Measurements from ENCODE around the gene DNAJC8. TPM values are rescaled to one million over a fixed set of nuclear protein-coding genes. Genes with fewer than 3 reads are reported as not detected.

Gene DNAJC8, protein sequence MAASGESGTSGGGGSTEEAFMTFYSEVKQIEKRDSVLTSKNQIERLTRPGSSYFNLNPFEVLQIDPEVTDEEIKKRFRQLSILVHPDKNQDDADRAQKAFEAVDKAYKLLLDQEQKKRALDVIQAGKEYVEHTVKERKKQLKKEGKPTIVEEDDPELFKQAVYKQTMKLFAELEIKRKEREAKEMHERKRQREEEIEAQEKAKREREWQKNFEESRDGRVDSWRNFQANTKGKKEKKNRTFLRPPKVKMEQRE
- 97.9 TPM for polyA plus RNA-seq (2012; ENCODE audit: low read depth, missing spikeins)

- FAIRE-seq (peak; percentile 85), DNase-seq (ENCODE audit: insufficient read length, low spot score) (peak; percentile 86)
- TF ChIP-seq POLR2A (IDR thresholded peaks at IDR 0.05; ENCODE audit: low read depth, low read length) (peak; percentile 91), SPI1 (IDR thresholded peaks at IDR 0.05; ENCODE audit: low read depth, low read length) (no peak), TAF1 (IDR thresholded peaks at IDR 0.05; ENCODE audit: low read depth, low read length) (peak; percentile 97), PAX5 (IDR thresholded peaks at IDR 0.05; ENCODE audit: insufficient read depth, low read length, severe bottlenecking) (no peak), POLR2AphosphoS5 (IDR thresholded peaks at IDR 0.05; ENCODE audit: low read depth, low read length) (peak; percentile 81), POU2F2 (IDR thresholded peaks at IDR 0.05; ENCODE audit: low read depth, low read length) (peak; percentile 88)
These were observed at the start of gene DNAJC8 for GRCh38 chr1:28232558-28233263. Gene DNAJC8, minus strand, starts transcription at chr1:28233029. Its CDS starts 31 bp downstream, at chr1:28232998.

GRCh38 chr1:28281608-28282425 is 49.0 kb upstream of the DNAJC8 start:
- no peak for DNase-seq (ENCODE audit: insufficient read length, low spot score)
- FAIRE-seq = no peak
- TF ChIP-seq POU2F2 (IDR thresholded peaks at IDR 0.05; ENCODE audit: low read depth, low read length) (no peak), TAF1 (IDR thresholded peaks at IDR 0.05; ENCODE audit: low read depth, low read length) (no peak), POLR2A (IDR thresholded peaks at IDR 0.05; ENCODE audit: low read depth, low read length) (no peak), POLR2AphosphoS5 (IDR thresholded peaks at IDR 0.05; ENCODE audit: low read depth, low read length) (no peak), PAX5 (IDR thresholded peaks at IDR 0.05; ENCODE audit: insufficient read depth, low read length, severe bottlenecking) (no peak), SPI1 (IDR thresholded peaks at IDR 0.05; ENCODE audit: low read depth, low read length) (no peak)

GRCh38 chr1:28280977-28281381 is 48.1 kb upstream of the DNAJC8 start:
- FAIRE-seq (no peak), DNase-seq (ENCODE audit: insufficient read length, low spot score) (no peak)
- TF ChIP-seq PAX5 (IDR thresholded peaks at IDR 0.05; ENCODE audit: insufficient read depth, low read length, severe bottlenecking) (no peak), POLR2A (IDR thresholded peaks at IDR 0.05; ENCODE audit: low read depth, low read length) (no peak), SPI1 (IDR thresholded peaks at IDR 0.05; ENCODE audit: low read depth, low read length) (no peak), POU2F2 (IDR thresholded peaks at IDR 0.05; ENCODE audit: low read depth, low read length) (no peak), POLR2AphosphoS5 (IDR thresholded peaks at IDR 0.05; ENCODE audit: low read depth, low read length) (no peak), TAF1 (IDR thresholded peaks at IDR 0.05; ENCODE audit: low read depth, low read length) (no peak)

- TF ChIP-seq POLR2A (IDR thresholded peaks at IDR 0.05; ENCODE audit: low read depth, low read length) (no peak), TAF1 (IDR thresholded peaks at IDR 0.05; ENCODE audit: low read depth, low read length) (no peak), POLR2AphosphoS5 (IDR thresholded peaks at IDR 0.05; ENCODE audit: low read depth, low read length) (no peak), SPI1 (IDR thresholded peaks at IDR 0.05; ENCODE audit: low read depth, low read length) (no peak), POU2F2 (IDR thresholded peaks at IDR 0.05; ENCODE audit: low read depth, low read length) (no peak), PAX5 (IDR thresholded peaks at IDR 0.05; ENCODE audit: insufficient read depth, low read length, severe bottlenecking) (no peak)
- DNase-seq (ENCODE audit: insufficient read length, low spot score) (no peak), FAIRE-seq (no peak)
These were observed 47.7 kb upstream of the DNAJC8 start for GRCh38 chr1:28280501-28280900.

DNA sequence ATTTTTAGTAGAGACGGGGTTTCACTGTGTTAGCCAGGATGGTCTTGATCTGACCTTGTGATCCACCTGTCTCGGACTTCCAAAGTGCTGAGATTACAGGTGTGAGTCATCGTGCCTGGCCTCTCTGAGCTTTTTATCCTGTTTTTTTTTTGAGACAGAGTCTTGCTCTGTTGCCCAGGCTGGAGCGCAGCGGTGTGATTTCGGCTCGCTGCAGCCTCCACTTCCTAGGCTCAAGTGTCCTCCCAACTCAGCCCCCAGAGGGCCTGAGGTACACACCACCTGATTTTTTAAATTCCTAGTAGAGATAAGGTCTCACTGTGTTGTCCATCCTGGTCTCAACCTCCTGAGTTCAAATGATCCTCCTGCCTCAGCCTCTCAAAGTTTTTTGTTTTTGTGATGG is 46.9 kb upstream of the DNAJC8 start:
- DNase-seq (ENCODE audit: insufficient read length, low spot score) = no peak
- TF ChIP-seq POU2F2 (IDR thresholded peaks at IDR 0.05; ENCODE audit: low read depth, low read length) = no peak
- TF ChIP-seq POLR2AphosphoS5 (IDR thresholded peaks at IDR 0.05; ENCODE audit: low read depth, low read length) = no peak
- TF ChIP-seq TAF1 (IDR thresholded peaks at IDR 0.05; ENCODE audit: low read depth, low read length) = no peak
- no peak for TF ChIP-seq PAX5 (IDR thresholded peaks at IDR 0.05; ENCODE audit: insufficient read depth, low read length, severe bottlenecking)
- no peak for TF ChIP-seq SPI1 (IDR thresholded peaks at IDR 0.05; ENCODE audit: low read depth, low read length)
- no peak for TF ChIP-seq POLR2A (IDR thresholded peaks at IDR 0.05; ENCODE audit: low read depth, low read length)
- no peak for FAIRE-seq

DNA sequence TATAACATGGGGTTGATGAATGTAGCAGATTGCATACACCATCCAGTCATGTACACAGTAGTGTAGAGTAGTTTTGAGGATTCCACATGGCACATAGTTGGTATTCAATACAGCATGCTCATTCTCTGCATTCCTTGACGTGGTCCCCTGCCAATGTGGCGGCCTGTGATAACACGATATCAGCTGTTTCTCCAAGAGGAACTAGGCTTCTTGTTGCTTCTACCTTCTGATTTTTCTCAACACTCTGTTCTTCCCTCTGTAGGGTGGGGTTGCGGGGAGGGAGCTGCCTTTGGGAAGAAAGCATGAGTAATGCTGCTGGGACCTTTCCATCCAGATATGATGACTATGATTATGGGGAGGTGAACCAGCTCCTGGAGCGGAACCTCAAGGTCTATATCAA is 45.9 kb upstream of the DNAJC8 start:
- FAIRE-seq = no peak
- no peak for DNase-seq (ENCODE audit: insufficient read length, low spot score)
- no peak for TF ChIP-seq POU2F2 (IDR thresholded peaks at IDR 0.05; ENCODE audit: low read depth, low read length)
- no peak for TF ChIP-seq POLR2AphosphoS5 (IDR thresholded peaks at IDR 0.05; ENCODE audit: low read depth, low read length)
- no peak for TF ChIP-seq POLR2A (IDR thresholded peaks at IDR 0.05; ENCODE audit: low read depth, low read length)
- TF ChIP-seq SPI1 (IDR thresholded peaks at IDR 0.05; ENCODE audit: low read depth, low read length) = no peak
- no peak for TF ChIP-seq PAX5 (IDR thresholded peaks at IDR 0.05; ENCODE audit: insufficient read depth, low read length, severe bottlenecking)
- TF ChIP-seq TAF1 (IDR thresholded peaks at IDR 0.05; ENCODE audit: low read depth, low read length) = no peak

GRCh38 chr1:28273216-28273860 is 40.5 kb upstream of the DNAJC8 start:
- TF ChIP-seq TAF1 (IDR thresholded peaks at IDR 0.05; ENCODE audit: low read depth, low read length) = no peak
- no peak for TF ChIP-seq SPI1 (IDR thresholded peaks at IDR 0.05; ENCODE audit: low read depth, low read length)
- TF ChIP-seq POLR2A (IDR thresholded peaks at IDR 0.05; ENCODE audit: low read depth, low read length) = no peak
- TF ChIP-seq POLR2AphosphoS5 (IDR thresholded peaks at IDR 0.05; ENCODE audit: low read depth, low read length) = no peak
- TF ChIP-seq POU2F2 (IDR thresholded peaks at IDR 0.05; ENCODE audit: low read depth, low read length) = no peak
- TF ChIP-seq PAX5 (IDR thresholded peaks at IDR 0.05; ENCODE audit: insufficient read depth, low read length, severe bottlenecking) = no peak
- FAIRE-seq (no peak), DNase-seq (ENCODE audit: insufficient read length, low spot score) (no peak)

GRCh38 chr1:28272215-28272852 is 39.5 kb upstream of the DNAJC8 start:
- FAIRE-seq (no peak), DNase-seq (ENCODE audit: insufficient read length, low spot score) (no peak)
- TF ChIP-seq SPI1 (IDR thresholded peaks at IDR 0.05; ENCODE audit: low read depth, low read length) (no peak), POLR2A (IDR thresholded peaks at IDR 0.05; ENCODE audit: low read depth, low read length) (no peak), POLR2AphosphoS5 (IDR thresholded peaks at IDR 0.05; ENCODE audit: low read depth, low read length) (no peak), POU2F2 (IDR thresholded peaks at IDR 0.05; ENCODE audit: low read depth, low read length) (no peak), PAX5 (IDR thresholded peaks at IDR 0.05; ENCODE audit: insufficient read depth, low read length, severe bottlenecking) (no peak), TAF1 (IDR thresholded peaks at IDR 0.05; ENCODE audit: low read depth, low read length) (no peak)

Measured in GM12891 (cell line).